Testis (tissue), 2 donors: ENCODE measurements around the gene APRT.

Experiments
- CTCF ChIP-seq, 3 experiments: fragments of 450-650 bp in 2 of 3; fragments of 200-600 bp in 1 of 3; sonication (generic) in 1 of 3; IDR thresholded peaks; one replicate each; pipeline ENCODE4 v1.5.1; 2016 to 2019; ENCODE audit warnings: antibody characterized with exemption in 3 of 3, mild to moderate bottlenecking in 2 of 3, moderate library complexity in 1 of 3
- POLR2A ChIP-seq: fragments of 450-650 bp; IDR thresholded peaks from one replicate; pipeline ENCODE4 v1.6.1; 2017; ENCODE audit warnings: antibody characterized with exemption, mild to moderate bottlenecking, moderate library complexity

GRCh38 chr16:88764080-88764479 lies 47.6 kb downstream of the APRT start:
- TF ChIP-seq CTCF (IDR thresholded peaks at IDR 0.05), result no peak
- no peak for TF ChIP-seq POLR2A
